HG03565 (cell line): ENCODE data around the gene PCSK6.

ENCODE experiments used
- ATAC-seq: cut with Tn5 transposase; IDR thresholded peaks from one replicate; pipeline ENCODE4 v1.9.1; 2021; ENCODE audit warnings: mild to moderate bottlenecking, moderate library complexity; ENCODE audit not compliant: unreplicated experiment

PCSK6 gene

GRCh38 chr15:101448336-101448735 is 41.2 kb downstream of the PCSK6 start:
- no peak for ATAC-seq

DNA sequence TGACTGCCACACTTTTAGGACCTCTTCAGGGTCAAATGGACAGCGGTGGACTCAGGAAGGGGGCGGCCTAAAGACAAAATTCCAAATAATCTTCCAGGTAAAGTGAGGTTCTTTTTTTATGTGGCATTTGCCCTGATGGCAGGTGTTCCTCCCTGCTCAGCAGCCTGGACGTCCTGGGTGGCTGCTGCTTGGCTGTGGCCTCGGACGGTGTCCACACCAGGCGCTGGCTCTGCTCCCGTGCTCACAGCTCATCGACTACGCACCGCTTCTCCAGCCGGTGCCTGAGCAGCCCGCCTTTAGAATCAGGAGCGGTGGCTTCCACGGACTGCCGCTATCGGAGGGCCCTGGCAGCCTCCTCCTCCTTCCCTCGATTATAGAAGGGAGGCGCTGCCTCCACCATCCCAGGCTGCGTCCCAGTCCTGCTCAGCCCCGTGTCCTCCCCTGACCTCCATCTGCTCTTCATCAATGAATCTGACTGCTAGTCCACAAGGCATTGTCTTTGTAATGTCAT is 41.9 kb downstream of the PCSK6 start:
- no peak for ATAC-seq

DNA sequence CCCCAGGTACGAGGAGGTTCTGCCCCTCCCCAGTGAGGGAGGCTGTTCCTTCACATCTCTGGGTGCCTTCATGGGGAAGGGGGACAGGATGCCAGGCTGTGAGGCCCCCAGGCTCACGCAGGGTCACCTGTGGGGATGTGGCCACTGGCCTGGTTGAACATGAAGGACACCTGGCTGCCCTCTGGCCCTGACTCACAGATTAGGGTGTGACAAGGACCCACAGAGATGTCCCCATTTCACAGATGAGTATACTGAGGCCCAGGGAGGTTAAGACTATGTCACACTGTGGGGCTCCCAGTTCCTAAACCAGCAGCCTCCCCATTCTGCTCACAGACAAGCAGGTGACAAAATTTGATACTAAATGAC is 42.4 kb downstream of the PCSK6 start:
- no peak for ATAC-seq

- ATAC-seq: no peak
Measured at GRCh38 chr15:101446518-101447167, 42.9 kb downstream of the PCSK6 start.

GRCh38 chr15:101445562-101446517 is 43.7 kb downstream of the PCSK6 start:
- ATAC-seq: no peak

DNA sequence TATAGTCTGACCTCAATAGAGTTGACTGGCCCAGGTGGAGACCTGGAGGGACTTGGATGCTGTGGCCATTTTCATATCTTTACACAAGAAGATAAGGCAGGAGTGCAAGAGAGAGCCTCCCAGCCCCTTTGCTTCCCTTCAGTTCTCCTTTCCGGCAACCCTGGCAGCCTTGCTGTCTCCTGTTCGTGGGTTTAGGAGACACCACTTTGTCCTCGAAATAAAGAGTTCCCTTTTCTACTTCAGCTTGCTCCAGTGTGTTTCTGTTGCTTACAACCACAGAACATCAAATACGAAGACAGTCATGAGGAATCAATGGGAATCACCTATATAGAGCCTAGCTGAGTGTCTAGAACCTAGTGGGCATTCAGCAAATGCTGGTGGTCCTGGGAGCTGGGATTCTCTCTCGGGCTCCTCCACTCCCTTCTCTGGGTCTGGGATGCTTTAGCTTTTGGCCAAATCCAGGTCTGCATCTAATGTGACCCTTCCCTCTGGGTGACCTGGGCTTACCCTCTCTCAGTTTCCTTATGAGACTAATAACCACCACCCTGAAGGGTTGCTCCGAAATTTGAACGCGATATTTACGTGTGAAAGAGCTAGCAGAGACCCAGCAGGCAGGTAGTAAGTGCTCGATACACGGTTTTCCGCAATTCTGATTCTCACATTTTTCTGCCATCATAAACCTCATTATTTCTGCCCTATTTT is 44.5 kb downstream of the PCSK6 start:
- no peak for ATAC-seq

DNA sequence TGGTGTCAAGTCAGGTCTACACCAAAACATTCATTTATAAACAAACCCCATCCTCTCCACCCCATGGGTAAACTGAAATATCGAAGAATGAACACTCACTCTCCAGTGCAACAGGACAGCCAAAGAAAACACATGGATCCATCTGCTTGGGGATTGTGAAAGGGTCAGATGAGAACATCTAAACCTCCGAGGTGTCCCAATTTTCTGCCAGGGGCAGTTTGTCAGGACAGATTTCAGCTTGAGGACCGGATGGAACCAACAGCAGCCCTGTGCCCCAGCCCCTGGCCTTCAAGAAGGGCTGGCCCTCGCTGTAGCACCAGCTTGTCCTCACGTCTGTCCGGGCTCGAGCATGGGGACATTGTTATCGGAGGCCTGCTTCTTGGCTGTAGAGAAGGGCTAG is 45.5 kb downstream of the PCSK6 start:
- no peak for ATAC-seq

GRCh38 chr15:101442272-101442671 is 47.2 kb downstream of the PCSK6 start:
- no peak for ATAC-seq

DNA sequence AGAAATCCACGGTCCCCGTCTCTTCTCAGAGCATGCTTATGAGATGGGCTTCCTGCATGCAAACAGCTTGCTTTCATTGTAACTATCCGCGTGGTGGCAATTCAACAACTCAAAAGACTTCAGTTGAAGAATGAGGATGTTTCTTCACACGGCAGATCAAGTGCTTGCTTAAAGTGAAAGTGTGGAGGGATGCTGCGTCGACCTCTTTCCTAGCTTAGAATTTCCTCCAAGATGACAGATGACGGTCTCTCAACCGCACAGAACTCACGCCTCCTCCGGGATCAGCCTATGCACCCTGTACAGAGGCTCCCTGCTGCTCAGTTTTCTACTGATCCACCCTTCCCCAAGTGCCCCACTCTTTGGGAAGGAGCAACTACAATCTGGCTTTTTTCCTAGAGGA is 47.8 kb downstream of the PCSK6 start:
- ATAC-seq: no peak

DNA sequence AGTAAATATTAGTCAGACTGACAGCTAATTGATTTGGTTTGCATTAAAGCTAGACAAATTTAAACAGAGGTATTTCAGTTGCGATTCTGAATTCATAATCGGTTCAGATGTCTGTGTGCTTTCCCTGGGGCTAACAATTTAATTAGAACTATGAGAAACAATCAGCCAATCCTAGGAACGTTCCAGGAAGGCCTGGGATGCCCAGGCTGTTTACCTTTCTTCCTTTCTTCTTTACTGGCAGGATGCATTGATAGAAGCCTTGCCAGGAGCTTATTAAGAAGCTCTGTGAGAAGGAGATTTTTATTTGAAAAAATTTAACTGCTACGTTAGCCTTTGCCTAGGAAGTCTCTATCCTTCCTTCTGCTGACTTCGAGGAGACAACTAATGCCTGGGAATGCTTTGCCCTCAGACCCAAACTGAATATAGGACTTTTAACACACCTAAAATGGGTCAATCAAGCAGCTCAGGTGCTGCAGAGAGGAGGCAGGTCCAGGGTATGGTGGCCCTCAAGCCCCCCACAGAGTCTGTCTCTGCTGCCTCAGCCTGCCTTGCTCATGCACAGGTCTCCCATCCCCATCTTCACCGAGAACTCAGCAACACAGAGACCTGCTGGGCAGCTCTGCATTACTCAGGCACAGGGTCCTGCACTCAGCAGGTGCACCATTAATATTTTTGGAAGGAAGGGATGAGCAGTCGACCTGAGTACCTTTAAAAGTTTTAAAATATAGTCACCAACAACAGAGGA is 48.5 kb downstream of the PCSK6 start:
- ATAC-seq: no peak

DNA sequence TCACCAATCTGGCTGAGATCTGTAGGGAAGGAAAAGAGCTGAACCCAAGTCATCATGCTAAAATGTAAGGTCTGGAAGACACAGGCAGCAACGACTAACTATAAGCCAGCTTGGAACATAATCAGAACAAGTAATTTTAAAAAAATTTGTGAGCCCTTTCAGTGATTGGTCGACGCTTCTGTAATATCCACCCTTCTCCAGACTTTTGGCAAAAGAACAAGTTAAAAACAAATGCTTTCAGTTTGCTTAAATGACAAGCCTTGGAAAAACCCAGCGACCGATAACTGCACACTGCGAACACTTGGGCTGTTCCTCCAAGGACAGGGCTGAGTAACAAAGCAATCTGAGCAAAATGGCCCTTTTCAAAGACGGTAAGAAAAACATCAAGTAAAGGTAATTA is 49.6 kb downstream of the PCSK6 start:
- ATAC-seq: no peak

DNA sequence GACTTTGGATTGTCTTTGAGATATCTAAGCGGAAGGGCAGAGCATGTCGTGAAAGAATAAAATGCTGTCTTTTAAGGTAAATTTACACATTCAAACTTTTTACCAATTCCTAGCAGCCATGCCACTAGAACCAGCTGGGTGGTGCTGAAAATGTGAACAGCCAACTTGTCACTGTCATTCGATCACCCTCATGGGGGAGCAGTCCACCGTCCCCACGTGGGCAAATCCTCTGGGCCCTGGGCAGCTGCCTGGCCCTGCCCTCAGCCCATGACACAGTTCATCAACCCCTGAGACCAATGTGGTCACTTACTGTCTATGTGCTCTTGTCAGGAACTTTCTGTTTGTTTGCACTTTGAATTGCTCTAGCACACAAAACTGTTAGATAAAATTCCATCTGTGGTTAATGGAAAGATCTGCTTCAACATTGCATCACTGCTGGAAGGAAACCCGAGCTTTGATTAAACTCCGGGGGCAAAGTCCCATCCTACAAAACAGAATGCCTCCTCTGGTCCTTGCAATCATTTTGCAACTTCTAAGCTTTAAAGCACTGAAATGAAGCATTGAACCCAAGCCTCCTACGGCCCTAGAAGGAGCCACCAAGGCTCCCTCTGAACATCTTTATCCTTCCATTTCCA is 50.1 kb downstream of the PCSK6 start:
- ATAC-seq: no peak

DNA sequence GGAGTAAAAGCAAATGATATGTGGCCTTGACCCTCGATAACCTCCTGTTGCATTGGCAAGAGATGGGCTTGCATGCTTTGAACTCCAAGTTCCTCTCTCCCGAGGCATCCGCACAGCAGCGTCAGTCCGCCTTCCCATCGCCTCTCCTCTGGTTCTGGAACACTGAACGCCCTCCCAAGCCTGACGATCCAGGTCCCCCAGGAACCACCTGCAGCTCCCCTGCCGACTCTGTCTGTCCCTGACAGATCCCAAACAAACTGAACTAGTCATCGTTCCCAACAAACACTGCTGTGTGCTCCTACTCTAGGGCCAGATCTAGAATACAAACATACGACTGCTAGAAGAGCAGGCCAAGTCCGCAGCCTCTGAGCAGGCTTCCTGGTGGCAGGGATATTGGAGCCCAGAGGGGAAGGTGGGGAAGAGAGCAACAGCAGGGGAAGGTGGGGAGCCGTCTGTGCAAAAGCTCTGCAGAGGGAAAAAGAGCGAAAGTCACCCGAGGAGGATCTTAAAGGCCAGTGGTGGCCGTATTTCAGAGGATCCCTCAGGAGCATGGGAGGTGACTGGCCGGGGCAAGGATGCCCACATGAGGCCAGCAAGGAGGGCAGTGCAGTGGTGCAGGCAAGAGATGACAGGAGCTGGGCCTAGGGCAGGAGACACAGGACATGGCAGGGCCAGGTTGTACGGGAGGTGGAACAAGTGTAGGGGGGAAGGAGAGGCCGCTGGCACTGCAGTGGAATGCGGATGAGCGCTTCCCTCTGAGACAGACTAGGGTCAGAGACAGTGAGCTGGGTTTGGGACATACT is 50.8 kb downstream of the PCSK6 start:
- no peak for ATAC-seq

DNA sequence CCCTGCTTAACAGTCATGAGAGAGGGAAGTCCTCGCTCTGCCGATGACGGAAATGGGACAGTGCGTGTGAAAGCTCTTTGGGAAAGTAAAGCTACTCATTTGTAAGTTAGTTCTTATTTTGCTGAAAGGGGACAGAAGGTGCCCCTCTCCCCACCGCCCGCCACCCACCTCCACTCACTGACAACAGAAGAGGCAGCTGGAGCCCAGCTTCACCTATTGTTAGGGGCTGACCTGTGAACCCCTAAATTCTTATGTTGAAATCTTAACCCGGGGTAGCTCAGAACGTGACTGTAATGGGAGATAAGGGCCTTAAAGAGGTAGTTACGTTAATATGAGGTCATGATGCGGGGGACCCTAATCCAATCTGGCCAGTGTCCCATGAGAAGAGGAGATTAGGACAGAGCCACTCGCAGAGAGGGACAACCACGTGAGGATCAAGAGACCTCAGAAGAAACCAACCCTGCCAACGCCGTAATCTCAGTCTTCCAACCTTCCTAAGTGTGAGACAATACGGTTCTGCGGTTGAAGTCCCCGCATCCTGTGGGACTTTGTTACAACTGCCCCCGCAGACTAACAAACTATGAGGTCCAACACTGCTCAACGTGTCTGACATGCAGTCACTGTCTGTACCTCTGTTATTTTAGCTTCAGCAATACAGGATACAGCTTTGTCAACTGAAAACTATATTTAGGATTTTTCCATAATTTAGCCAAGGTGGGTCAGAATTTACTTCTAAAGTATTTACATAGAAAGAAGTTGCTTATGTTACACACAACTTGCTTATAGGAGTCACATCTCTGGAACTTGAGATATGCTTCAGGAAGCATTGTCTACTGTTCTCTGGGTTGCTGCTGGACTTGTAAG is 51.7 kb downstream of the PCSK6 start:
- ATAC-seq: no peak

- ATAC-seq: no peak
Measured at GRCh38 chr15:101437209-101437608, 52.3 kb downstream of the PCSK6 start.

DNA sequence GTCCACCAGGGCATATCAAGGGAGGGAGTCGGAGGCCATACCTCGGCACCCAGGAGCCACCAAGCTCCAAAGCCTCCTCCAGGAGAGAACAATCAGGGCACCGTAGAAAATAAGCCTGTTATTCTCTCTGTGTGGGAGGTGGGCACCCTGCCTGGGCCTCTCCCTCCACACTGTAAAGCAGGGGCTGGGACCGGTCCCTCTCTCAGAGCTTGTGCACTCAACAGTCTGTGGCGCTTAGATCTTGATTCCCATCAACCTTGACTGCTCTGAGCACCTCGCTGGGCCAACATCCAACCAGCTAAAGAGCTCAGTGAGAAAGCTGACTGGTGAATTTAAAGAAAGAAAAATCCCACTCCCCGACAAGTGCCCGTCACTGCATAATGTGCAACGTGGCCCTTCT is 53.0 kb downstream of the PCSK6 start:
- ATAC-seq: no peak

DNA sequence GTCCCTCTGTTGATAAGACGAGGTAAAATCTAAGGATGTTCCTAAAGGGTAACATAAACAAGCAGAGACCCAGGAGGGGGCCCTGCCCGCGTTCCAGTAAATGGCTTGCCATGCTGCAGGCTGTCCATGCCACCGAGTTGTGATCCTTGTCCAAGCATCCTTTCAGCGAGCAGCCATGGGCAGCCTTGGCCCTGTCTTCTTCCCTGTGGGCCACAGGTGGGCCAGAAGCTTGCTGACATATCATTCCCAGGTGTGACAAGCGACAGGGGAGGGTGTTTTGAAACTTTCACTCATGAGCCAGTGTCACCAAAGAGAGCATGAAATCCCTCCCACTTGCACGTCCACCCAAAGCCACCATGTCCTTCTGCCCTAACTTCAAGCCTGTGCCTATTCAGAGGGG is 53.7 kb downstream of the PCSK6 start:
- no peak for ATAC-seq

GRCh38 chr15:101434032-101434920 is 55.2 kb downstream of the PCSK6 start:
- ATAC-seq: no peak
